Measurements from ENCODE around the gene PTGR3. TPM values are rescaled to one million over a fixed set of nuclear protein-coding genes. Genes with fewer than 3 reads are reported as not detected.

PTGR3 gene
- total RNA-seq, 2 experiments from 2014 or later = 23.0 to 23.3 TPM

- ChIA-PET CTCF (no interaction called here), POLR2A (no interaction called here)
Measured at GRCh38 chr18:75179819-75180600, 28.9 kb downstream of the PTGR3 start.

- CTCF ChIA-PET = no interaction called here
- POLR2A ChIA-PET = no interaction called here
Measured at GRCh38 chr18:75178376-75178775, 30.6 kb downstream of the PTGR3 start.

GRCh38 chr18:75176849-75177248, 32.1 kb downstream of the PTGR3 start:
- CTCF ChIA-PET = no interaction called here
- POLR2A ChIA-PET = no interaction called here

GRCh38 chr18:75173738-75174137, 35.2 kb downstream of the PTGR3 start:
- CTCF ChIA-PET = interaction anchor here (0.6 kb wide), 1 partner anchor 50 kb away, joined by 3 read pairs; no protein-coding TSS in a partner anchor

GRCh38 chr18:75173125-75173432, 35.9 kb downstream of the PTGR3 start:
- ChIA-PET CTCF (interaction anchor here (0.6 kb wide), 1 partner anchor 49 kb away, joined by 3 read pairs; no protein-coding TSS in a partner anchor), POLR2A (no interaction called here)

More at GRCh38 chr18:75173738-75174137, 35.2 kb downstream of the PTGR3 start:
- POLR2A ChIA-PET = no interaction called here

GRCh38 chr18:75172299-75173124, 36.4 kb downstream of the PTGR3 start:
- POLR2A ChIA-PET = no interaction called here
- CTCF ChIA-PET = no interaction called here

GRCh38 chr18:75170916-75171315, 38.0 kb downstream of the PTGR3 start:
- CTCF ChIA-PET = no interaction called here
- POLR2A ChIA-PET = no interaction called here

GRCh38 chr18:75170022-75170789, 38.7 kb downstream of the PTGR3 start:
- CTCF ChIA-PET = interaction anchor here (0.5 kb wide), 1 partner anchor 15 kb away, joined by 3 read pairs; no protein-coding TSS in a partner anchor
- POLR2A ChIA-PET = no interaction called here

GRCh38 chr18:75169411-75169810, 39.5 kb downstream of the PTGR3 start:
- POLR2A ChIA-PET = no interaction called here
- CTCF ChIA-PET = no interaction called here

GRCh38 chr18:75168619-75169018, 40.3 kb downstream of the PTGR3 start:
- ChIA-PET CTCF (no interaction called here), POLR2A (no interaction called here)

GRCh38 chr18:75167759-75168618, 41.0 kb downstream of the PTGR3 start:
- ChIA-PET CTCF (no interaction called here), POLR2A (no interaction called here)

GRCh38 chr18:75167137-75167536, 41.8 kb downstream of the PTGR3 start:
- ChIA-PET CTCF (no interaction called here), POLR2A (no interaction called here)

GRCh38 chr18:75165926-75166325, 43.0 kb downstream of the PTGR3 start:
- CTCF ChIA-PET = no interaction called here

GRCh38 chr18:75164479-75164878, 44.5 kb downstream of the PTGR3 start:
- ChIA-PET POLR2A (no interaction called here), CTCF (no interaction called here)

More at GRCh38 chr18:75165926-75166325, 43.0 kb downstream of the PTGR3 start:
- POLR2A ChIA-PET = no interaction called here

- CTCF ChIA-PET = no interaction called here
- POLR2A ChIA-PET = no interaction called here
Measured at GRCh38 chr18:75163736-75164135, 45.2 kb downstream of the PTGR3 start.

- CTCF ChIA-PET = no interaction called here
- POLR2A ChIA-PET = no interaction called here
Measured at GRCh38 chr18:75162978-75163377, 46.0 kb downstream of the PTGR3 start.

GRCh38 chr18:75162467-75162866, 46.5 kb downstream of the PTGR3 start:
- POLR2A ChIA-PET = no interaction called here
- CTCF ChIA-PET = no interaction called here

- POLR2A ChIA-PET = no interaction called here
- CTCF ChIA-PET = no interaction called here
Measured at GRCh38 chr18:75161256-75162028, 47.5 kb downstream of the PTGR3 start.

- POLR2A ChIA-PET = no interaction called here
- CTCF ChIA-PET = no interaction called here
Measured at GRCh38 chr18:75160364-75160763, 48.6 kb downstream of the PTGR3 start.

Measured in activated CD8-positive, alpha-beta memory T cell treated with anti-CD3 and anti-CD28 coated beads for 36 hours (primary cell).